SK-N-MC (cell line): ENCODE measurements around the gene CEMIP.

Experiments used
- EZH2 ChIP-seq: fragments of 200-600 bp; sonication (generic); IDR thresholded peaks from one replicate; pipeline ENCODE4 v1.6.1; 2017; ENCODE audit warnings: antibody characterized with exemption
- POLR2AphosphoS5 ChIP-seq: IDR thresholded peaks from 2 replicates; pipeline ENCODE4 v1.6.1; 2012; ENCODE audit warnings: mild to moderate bottlenecking, low read depth, low read length, borderline replicate concordance

- TF ChIP-seq POLR2AphosphoS5 = no peak
- TF ChIP-seq EZH2 = no peak
Measured at GRCh38 chr15:80823120-80823519, 44.0 kb downstream of the CEMIP start.
